Gastrocnemius medialis (tissue), 4 donors: ENCODE data around the gene TATDN3. TPM values are rescaled to one million over a fixed set of nuclear protein-coding genes. Genes with fewer than 3 reads are reported as not detected.

Source experiments
- ATAC-seq, 2 donors: fragments of 150-250 bp; one replicate each; pipeline ENCODE4 v1.9.1; 2016
- DNase-seq, 2 donors: peaks; one replicate each; pipeline ENCODE4 v3.0.0-alpha.2; 2019
- H3K27ac ChIP-seq, 4 donors: fragments of 200-600 bp; sonication (generic); 1 replicate in 1 of 4; 2 replicates in 3 of 4; pipeline ENCODE4 v1.5.1; 2016 to 2018; ENCODE audit warnings: mild to moderate bottlenecking in 2 of 4, moderate library complexity in 1 of 4
- H3K27me3 ChIP-seq, 3 donors: fragments of 200-600 bp; sonication (generic) in 2 of 3; 1 replicate in 1 of 3; 2 replicates in 2 of 3; pipeline versions ENCODE4 v1.5.1 to v1.6.0; 2016 to 2019; ENCODE audit warnings: mild to moderate bottlenecking in 1 of 3, moderate library complexity in 1 of 3
- H3K36me3 ChIP-seq, 2 donors: fragments of 200-600 bp; sonication (generic) in 1 of 2; one replicate each; pipeline ENCODE4 v1.5.1; 2017 to 2018
- H3K4me1 ChIP-seq, 2 donors: fragments of 200-600 bp; sonication (generic) in 1 of 2; one replicate each; pipeline ENCODE4 v1.5.1; 2016 to 2017; ENCODE audit warnings: mild to moderate bottlenecking in 2 of 2
- H3K4me3 ChIP-seq, 4 donors: fragments of 200-600 bp; sonication (generic) in 3 of 4; 1 replicate in 1 of 4; 2 replicates in 3 of 4; pipeline ENCODE4 v1.5.1; 2016 to 2019; ENCODE audit warnings: mild to moderate bottlenecking in 2 of 4
- H3K9me3 ChIP-seq, 3 donors: fragments of 200-600 bp; sonication (generic) in 2 of 3; 1 replicate in 1 of 3; 2 replicates in 2 of 3; pipeline ENCODE4 v1.5.1; 2016 to 2019
- POLR2A ChIP-seq, 2 donors: fragments of 450-650 bp; IDR thresholded peaks; one replicate each; pipeline ENCODE4 v1.6.1; 2017; ENCODE audit warnings: antibody characterized with exemption in 2 of 2, mild to moderate bottlenecking in 2 of 2, moderate library complexity in 2 of 2
- in situ Hi-C, 4 donors: fragments of 200-750 bp; cut with MboI; loops; one replicate each; pipeline versions ENCODE4 v1.15.0 to v1.8.0; 2017; ENCODE audit warnings: low sequenced_read_pairs in 4 of 4
- intact Hi-C: fragments of 100-400 bp; cut with DNase I; formaldehyde crosslinking; loops from one replicate; pipeline ENCODE4 v1.15.1; 2023; ENCODE audit warnings: low total_unique reads
- total RNA-seq, 4 donors: library from RNA; depleted of rRNA; stranded (reverse); fragments of >200 nt; gene quantifications; one replicate each; pipeline versions ENCODE4 v1.1.0 to v1.2.3, GENCODE V29; 2016
- TF ChIP-seq, protein P1 (sequence below), 5 experiments: fragments of 450-650 bp in 3 of 5; fragments of 200-600 bp in 2 of 5; sonication (generic) in 2 of 5; IDR thresholded peaks in 4 of 5; conservative IDR thresholded peaks in 1 of 5; 1 replicate in 4 of 5; 2 replicates in 1 of 5; pipeline ENCODE4 v1.5.1; 2016 to 2019; ENCODE audit warnings: antibody characterized with exemption in 5 of 5, mild to moderate bottlenecking in 3 of 5, moderate library complexity in 3 of 5

The TATDN3 gene
- total RNA-seq, 4 donors from 2014 or later: 19.5 to 27.3 (median 25.6) TPM

- intact Hi-C loops (no loop called here), in situ Hi-C loops (no loop called here)
- H3K27ac ChIP-seq: no peak overlapping the region
- H3K4me1 ChIP-seq: no peaks in the 10 kb centered on the region
- ATAC-seq (no peak), DNase-seq (no peak)
- H3K27me3 ChIP-seq: no peaks in the 10 kb centered on the region
- H3K36me3 ChIP-seq: peaks cover 0 to 18% of the 10 kb centered on the region in 2 donors
- H3K4me3 ChIP-seq: no peak overlapping the region
- no peaks in the 10 kb centered on the region for H3K9me3 ChIP-seq
- TF ChIP-seq, protein P1, sequence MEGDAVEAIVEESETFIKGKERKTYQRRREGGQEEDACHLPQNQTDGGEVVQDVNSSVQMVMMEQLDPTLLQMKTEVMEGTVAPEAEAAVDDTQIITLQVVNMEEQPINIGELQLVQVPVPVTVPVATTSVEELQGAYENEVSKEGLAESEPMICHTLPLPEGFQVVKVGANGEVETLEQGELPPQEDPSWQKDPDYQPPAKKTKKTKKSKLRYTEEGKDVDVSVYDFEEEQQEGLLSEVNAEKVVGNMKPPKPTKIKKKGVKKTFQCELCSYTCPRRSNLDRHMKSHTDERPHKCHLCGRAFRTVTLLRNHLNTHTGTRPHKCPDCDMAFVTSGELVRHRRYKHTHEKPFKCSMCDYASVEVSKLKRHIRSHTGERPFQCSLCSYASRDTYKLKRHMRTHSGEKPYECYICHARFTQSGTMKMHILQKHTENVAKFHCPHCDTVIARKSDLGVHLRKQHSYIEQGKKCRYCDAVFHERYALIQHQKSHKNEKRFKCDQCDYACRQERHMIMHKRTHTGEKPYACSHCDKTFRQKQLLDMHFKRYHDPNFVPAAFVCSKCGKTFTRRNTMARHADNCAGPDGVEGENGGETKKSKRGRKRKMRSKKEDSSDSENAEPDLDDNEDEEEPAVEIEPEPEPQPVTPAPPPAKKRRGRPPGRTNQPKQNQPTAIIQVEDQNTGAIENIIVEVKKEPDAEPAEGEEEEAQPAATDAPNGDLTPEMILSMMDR (IDR thresholded peaks at IDR 0.05 in 4 of 5, conservative IDR thresholded peaks at IDR 0.05 in 1 of 5): no peak
- no peak for TF ChIP-seq POLR2A (IDR thresholded peaks at IDR 0.05)
Observed at GRCh38 chr1:212781225-212781624, 10.5 kb upstream of the TATDN3 start.

DNA sequence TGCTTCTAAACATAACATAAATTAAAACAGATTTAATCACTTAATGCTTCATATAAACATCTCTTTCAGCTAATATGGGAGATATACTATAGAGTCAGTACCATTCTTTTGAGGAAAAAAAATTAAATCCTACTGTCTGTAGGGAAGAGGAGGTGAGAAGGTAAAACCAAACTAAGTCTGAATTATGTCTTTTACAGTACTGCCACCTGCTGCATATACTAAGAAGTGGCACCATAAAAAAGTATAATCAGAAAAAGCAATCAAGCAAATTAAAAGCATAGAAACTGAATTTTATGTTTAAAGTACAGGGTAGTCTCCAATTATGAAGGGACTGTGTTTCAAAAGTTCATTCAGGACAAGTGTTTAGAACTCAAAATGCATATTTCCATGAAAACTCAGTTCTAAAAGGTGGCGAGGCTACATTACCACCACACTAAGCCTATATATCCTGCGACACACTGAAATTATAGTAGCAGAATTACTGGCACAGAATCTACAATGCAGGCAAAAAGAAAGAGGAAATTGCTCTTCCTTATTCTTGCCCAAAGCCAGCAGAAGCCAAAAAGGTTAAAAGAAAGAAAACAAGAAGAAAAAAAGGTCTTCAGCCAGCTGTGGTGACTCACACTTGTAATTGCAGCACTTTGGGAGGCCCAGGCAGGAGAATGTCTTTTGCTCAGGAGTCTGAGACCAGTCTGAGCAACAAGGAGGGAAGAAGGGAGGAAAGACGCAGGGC lies 9.1 kb upstream of the TATDN3 start:
- ATAC-seq (no peak), DNase-seq (no peak)
- Histone ChIP-seq H3K27me3 (no peaks in the 10 kb centered on the region), H3K4me3 (no peak overlapping the region), H3K36me3 (peaks cover 0 to 28% of the 10 kb centered on the region in 2 donors), H3K9me3 (no peaks in the 10 kb centered on the region), H3K27ac (no peak overlapping the region), H3K4me1 (no peaks in the 10 kb centered on the region)
- intact Hi-C loops (loop anchor here (1.0 kb wide), 2 partner anchors 117 to 305 kb away; no protein-coding TSS in a partner anchor), in situ Hi-C loops (no loop called here)
- no peak for TF ChIP-seq POLR2A (IDR thresholded peaks at IDR 0.05)
- TF ChIP-seq, protein P1 (IDR thresholded peaks at IDR 0.05 in 4 of 5, conservative IDR thresholded peaks at IDR 0.05 in 1 of 5): peak in 4 of 5 experiments; percentile 26 to 48 (median 43)

- H3K4me3 ChIP-seq: no peak overlapping the region
- peaks cover 0 to 9% of the 10 kb centered on the region in 2 donors for H3K4me1 ChIP-seq
- no peaks in the 10 kb centered on the region for H3K9me3 ChIP-seq
- in situ Hi-C loops: no loop called here
- DNase-seq (no peak), ATAC-seq (no peak)
- no peak overlapping the region for H3K27ac ChIP-seq
- intact Hi-C loops: no loop called here
- TF ChIP-seq, protein P1 (IDR thresholded peaks at IDR 0.05 in 4 of 5, conservative IDR thresholded peaks at IDR 0.05 in 1 of 5): no peak
- peaks cover 0 to 28% of the 10 kb centered on the region in 2 donors for H3K36me3 ChIP-seq
- H3K27me3 ChIP-seq: no peaks in the 10 kb centered on the region
Observed at GRCh38 chr1:212783976-212784375, 7.7 kb upstream of the TATDN3 start.

- no peak overlapping the region for H3K4me3 ChIP-seq
- TF ChIP-seq, protein P1 (IDR thresholded peaks at IDR 0.05 in 4 of 5, conservative IDR thresholded peaks at IDR 0.05 in 1 of 5): no peak
- TF ChIP-seq POLR2A (IDR thresholded peaks at IDR 0.05): no peak
- intact Hi-C loops: no loop called here
Observed at GRCh38 chr1:212785871-212786270, 5.8 kb upstream of the TATDN3 start.

More at GRCh38 chr1:212785871-212786270, 5.8 kb upstream of the TATDN3 start:
- no peaks in the 10 kb centered on the region for H3K9me3 ChIP-seq
- H3K27me3 ChIP-seq: no peaks in the 10 kb centered on the region
- DNase-seq: no peak
- peaks cover 8 to 21% of the 10 kb centered on the region in 2 donors for H3K4me1 ChIP-seq
- ATAC-seq: no peak
- in situ Hi-C loops: no loop called here
- H3K36me3 ChIP-seq: peaks cover 0 to 28% of the 10 kb centered on the region in 2 donors
- no peak overlapping the region for H3K27ac ChIP-seq
